Measurements from ENCODE around the gene RBM3. TPM values are rescaled to one million over a fixed set of nuclear protein-coding genes. Genes with fewer than 3 reads are reported as not detected.
A peak's percentile ranks its signal among the peaks of the same experiment; 100 is the strongest.

Gene RBM3
- total RNA-seq, 1 experiment from 2014 or later = 528 TPM

DNA sequence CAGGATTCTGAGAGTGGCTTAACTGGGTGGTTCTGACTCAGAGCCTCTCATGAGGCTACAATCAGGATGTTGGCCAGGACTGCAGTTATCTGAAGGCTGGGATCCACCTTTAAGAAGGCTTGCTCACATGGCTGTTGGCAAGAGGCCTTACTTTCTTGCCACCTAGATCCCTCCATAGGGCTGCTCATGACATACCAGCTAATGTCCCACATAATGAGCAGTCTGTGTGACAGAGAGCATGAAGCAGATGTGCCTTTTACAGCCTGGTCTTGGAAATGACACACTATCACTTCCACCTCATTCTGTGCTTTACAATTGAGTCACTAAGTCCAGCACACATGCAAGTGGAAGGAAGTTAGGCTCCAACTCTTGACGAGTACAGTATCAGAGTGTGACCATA lies 4.3 kb upstream of the RBM3 start:
- TF ChIP-seq, protein P1, sequence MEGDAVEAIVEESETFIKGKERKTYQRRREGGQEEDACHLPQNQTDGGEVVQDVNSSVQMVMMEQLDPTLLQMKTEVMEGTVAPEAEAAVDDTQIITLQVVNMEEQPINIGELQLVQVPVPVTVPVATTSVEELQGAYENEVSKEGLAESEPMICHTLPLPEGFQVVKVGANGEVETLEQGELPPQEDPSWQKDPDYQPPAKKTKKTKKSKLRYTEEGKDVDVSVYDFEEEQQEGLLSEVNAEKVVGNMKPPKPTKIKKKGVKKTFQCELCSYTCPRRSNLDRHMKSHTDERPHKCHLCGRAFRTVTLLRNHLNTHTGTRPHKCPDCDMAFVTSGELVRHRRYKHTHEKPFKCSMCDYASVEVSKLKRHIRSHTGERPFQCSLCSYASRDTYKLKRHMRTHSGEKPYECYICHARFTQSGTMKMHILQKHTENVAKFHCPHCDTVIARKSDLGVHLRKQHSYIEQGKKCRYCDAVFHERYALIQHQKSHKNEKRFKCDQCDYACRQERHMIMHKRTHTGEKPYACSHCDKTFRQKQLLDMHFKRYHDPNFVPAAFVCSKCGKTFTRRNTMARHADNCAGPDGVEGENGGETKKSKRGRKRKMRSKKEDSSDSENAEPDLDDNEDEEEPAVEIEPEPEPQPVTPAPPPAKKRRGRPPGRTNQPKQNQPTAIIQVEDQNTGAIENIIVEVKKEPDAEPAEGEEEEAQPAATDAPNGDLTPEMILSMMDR (IDR thresholded peaks at IDR 0.05) = no peak
- Histone ChIP-seq H3K27me3 (ENCODE audit: control insufficient read depth, insufficient read depth, low read length) (no peaks in the 10 kb centered on the region), H3K4me3 (ENCODE audit: low read depth in 2 of 2, low read length in 2 of 2) (no peak overlapping the region), H3K4me1 (ENCODE audit: control insufficient read depth, insufficient read depth, low read length) (no peaks in the 10 kb centered on the region), H3K9me3 (ENCODE audit: control insufficient read depth, insufficient read depth, low read depth, low read length) (no peaks in the 10 kb centered on the region), H3K36me3 (ENCODE audit: control insufficient read depth, insufficient read depth, low read length) (peaks cover under 1% of the 10 kb centered on the region), H3K27ac (ENCODE audit: low read length) (no peak overlapping the region)
- ChIA-PET CTCF (no interaction called here), POLR2A (no interaction called here)
- ATAC-seq = no peak
- in situ Hi-C loops (cut with HindIII; ENCODE audit: low pct_unique_long_range_greater_than_20kb, low sequenced_read_pairs) = no loop called here
- intact Hi-C loops (cut with micrococcal nuclease; ENCODE audit: unreplicated experiment) = no loop called here
- no peak for DNase-seq (ENCODE audit: low read depth, low spot score)
- BruUV-seq (replicated peaks) = no TSS peak

DNA sequence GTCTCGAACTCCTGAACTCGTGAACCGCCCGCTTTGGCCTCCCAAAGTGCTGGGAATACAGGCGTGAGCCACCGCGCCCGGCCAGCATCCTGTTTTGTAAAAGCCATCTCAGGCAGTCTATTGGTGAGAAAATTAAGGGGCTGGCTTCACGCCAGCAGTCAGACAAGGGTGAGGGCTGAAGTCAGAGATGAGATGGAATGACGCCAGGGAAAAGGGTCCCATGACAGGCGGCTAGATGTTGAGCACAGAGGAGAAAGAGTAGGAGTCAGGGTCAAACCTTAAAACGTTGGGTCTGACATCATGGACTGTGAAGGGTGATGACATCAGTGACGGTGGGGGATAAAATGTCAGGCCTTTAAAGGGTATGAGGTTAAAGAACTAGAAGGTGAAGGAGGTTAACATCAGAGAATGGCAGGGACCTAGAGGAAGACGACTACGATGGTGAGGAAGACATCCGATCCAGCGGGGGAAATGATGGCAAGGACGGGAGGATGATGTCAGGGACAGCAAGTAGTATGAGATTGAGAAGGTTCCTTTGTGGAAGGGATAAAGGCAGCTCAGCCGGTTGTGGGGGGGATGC lies 504 bp upstream of the RBM3 start:
- no peaks in the 10 kb centered on the region for H3K9me3 ChIP-seq (ENCODE audit: control insufficient read depth, insufficient read depth, low read depth, low read length)
- H3K36me3 ChIP-seq (ENCODE audit: control insufficient read depth, insufficient read depth, low read length) = peaks cover 26% of the 10 kb centered on the region
- DNase-seq (ENCODE audit: low read depth, low spot score) (no peak), ATAC-seq (peak; percentile 4; the same call in 1 of the 2 replicates)
- peak overlapping the region; percentile 99 for H3K27ac ChIP-seq (ENCODE audit: low read length)
- H3K27me3 ChIP-seq (ENCODE audit: control insufficient read depth, insufficient read depth, low read length) = no peaks in the 10 kb centered on the region
- ChIA-PET POLR2A (interaction anchor here (1.0 kb wide), 1 partner anchor 52 kb away, joined by 13 read pairs; no protein-coding TSS in a partner anchor), CTCF (no interaction called here)
- peak overlapping the region; percentile 81 to 99 for H3K4me3 ChIP-seq (ENCODE audit: low read depth in 2 of 2, low read length in 2 of 2)
- intact Hi-C loops (cut with micrococcal nuclease; ENCODE audit: unreplicated experiment) = no loop called here
- in situ Hi-C loops (cut with HindIII; ENCODE audit: low pct_unique_long_range_greater_than_20kb, low sequenced_read_pairs) = no loop called here
- TF ChIP-seq, protein P2, sequence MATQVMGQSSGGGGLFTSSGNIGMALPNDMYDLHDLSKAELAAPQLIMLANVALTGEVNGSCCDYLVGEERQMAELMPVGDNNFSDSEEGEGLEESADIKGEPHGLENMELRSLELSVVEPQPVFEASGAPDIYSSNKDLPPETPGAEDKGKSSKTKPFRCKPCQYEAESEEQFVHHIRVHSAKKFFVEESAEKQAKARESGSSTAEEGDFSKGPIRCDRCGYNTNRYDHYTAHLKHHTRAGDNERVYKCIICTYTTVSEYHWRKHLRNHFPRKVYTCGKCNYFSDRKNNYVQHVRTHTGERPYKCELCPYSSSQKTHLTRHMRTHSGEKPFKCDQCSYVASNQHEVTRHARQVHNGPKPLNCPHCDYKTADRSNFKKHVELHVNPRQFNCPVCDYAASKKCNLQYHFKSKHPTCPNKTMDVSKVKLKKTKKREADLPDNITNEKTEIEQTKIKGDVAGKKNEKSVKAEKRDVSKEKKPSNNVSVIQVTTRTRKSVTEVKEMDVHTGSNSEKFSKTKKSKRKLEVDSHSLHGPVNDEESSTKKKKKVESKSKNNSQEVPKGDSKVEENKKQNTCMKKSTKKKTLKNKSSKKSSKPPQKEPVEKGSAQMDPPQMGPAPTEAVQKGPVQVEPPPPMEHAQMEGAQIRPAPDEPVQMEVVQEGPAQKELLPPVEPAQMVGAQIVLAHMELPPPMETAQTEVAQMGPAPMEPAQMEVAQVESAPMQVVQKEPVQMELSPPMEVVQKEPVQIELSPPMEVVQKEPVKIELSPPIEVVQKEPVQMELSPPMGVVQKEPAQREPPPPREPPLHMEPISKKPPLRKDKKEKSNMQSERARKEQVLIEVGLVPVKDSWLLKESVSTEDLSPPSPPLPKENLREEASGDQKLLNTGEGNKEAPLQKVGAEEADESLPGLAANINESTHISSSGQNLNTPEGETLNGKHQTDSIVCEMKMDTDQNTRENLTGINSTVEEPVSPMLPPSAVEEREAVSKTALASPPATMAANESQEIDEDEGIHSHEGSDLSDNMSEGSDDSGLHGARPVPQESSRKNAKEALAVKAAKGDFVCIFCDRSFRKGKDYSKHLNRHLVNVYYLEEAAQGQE (IDR thresholded peaks at IDR 0.05; ENCODE audit: insufficient read depth in 1 of 2, low read depth in 2 of 2, low read length in 1 of 2) = no peak
- no peak for TF ChIP-seq SIN3A (IDR thresholded peaks at IDR 0.05; ENCODE audit: borderline replicate concordance, insufficient read depth, low read depth, low read length)
- no peak for TF ChIP-seq TCF7L2 (IDR thresholded peaks at IDR 0.05; ENCODE audit: low read depth, low read length)
- TF ChIP-seq, protein P1 (IDR thresholded peaks at IDR 0.05) = no peak
- TF ChIP-seq POLR2AphosphoS5 (IDR thresholded peaks at IDR 0.05; ENCODE audit: low read depth, low read length) = no peak
- BruUV-seq (replicated peaks) = TSS peak; percentile 96
- peaks cover 11% of the 10 kb centered on the region for H3K4me1 ChIP-seq (ENCODE audit: control insufficient read depth, insufficient read depth, low read length)
